ENCODE results near the gene BABAM2. TPM values are rescaled to one million over a fixed set of nuclear protein-coding genes. Genes with fewer than 3 reads are reported as not detected.

Gene BABAM2
- total and polyA plus RNA-seq, 2 of the 4 experiments (the other 2 are of a cell fraction): 20.9 to 23.1 TPM

GRCh38 chr2:27847333-27847732, 43.2 kb upstream of the BABAM2 start:
- Histone ChIP-seq H3K56ac (ENCODE audit: extremely low read depth, insufficient read depth, low read length) (no peak overlapping the region), H4K91ac (ENCODE audit: insufficient read depth, low read depth, low read length) (no peak overlapping the region), H3K9ac (ENCODE audit: low read depth, low read length) (no peak overlapping the region), H3K27ac (ENCODE audit: insufficient read depth, low read length) (no peak overlapping the region), H4K20me1 (ENCODE audit: insufficient read depth, low read length) (no peaks in the 10 kb centered on the region), H3K18ac (ENCODE audit: low read depth, low read length) (peak overlapping the region; percentile 47; the same call in 1 of the 2 replicates), H2BK5ac (ENCODE audit: low read depth, low read length, poor library complexity, severe bottlenecking) (no peak overlapping the region), H4K5ac (ENCODE audit: low read depth, low read length) (no peak overlapping the region), H3K9me3 (ENCODE audit: control insufficient read depth, insufficient read depth, low read length) (no peaks in the 10 kb centered on the region), H2AFZ (replicated peaks; ENCODE audit: low read length, poor library complexity) (no peak overlapping the region), H3K36me3 (ENCODE audit: control insufficient read depth, insufficient read depth, low read length) (no peaks in the 10 kb centered on the region), H2AK5ac (ENCODE audit: low read depth, low read length) (no peak overlapping the region), H2BK20ac (ENCODE audit: low read depth, low read length) (no peak overlapping the region), H3K79me1 (ENCODE audit: low read depth in 1 of 2, low read length in 2 of 2) (no peaks in the 10 kb centered on the region), H2AK9ac (replicated peaks; ENCODE audit: low read depth, low read length, poor library complexity) (no peak overlapping the region), H2BK15ac (ENCODE audit: low read depth, low read length) (0 out of 3 replicates have a peak overlapping the region, but pooled peaks have one; percentile 35), H3K27me3 (ENCODE audit: control insufficient read depth, insufficient read depth, low read length) (no peaks in the 10 kb centered on the region), H2BK120ac (ENCODE audit: low read depth, low read length) (no peak overlapping the region), H3K4ac (ENCODE audit: low read depth, low read length) (no peak overlapping the region), H3K23ac (ENCODE audit: low read depth, low read length) (no peak overlapping the region), H3K4me1 (ENCODE audit: control insufficient read depth, insufficient read depth, low read length) (peaks cover 6% of the 10 kb centered on the region; the same call in 1 of the 2 replicates), H3K4me2 (ENCODE audit: low read depth, low read length) (peak overlapping the region; percentile 42; the same call in 1 of the 2 replicates), H3K9me1 (ENCODE audit: insufficient read depth, low read length) (no peaks in the 10 kb centered on the region; the same call in 1 of the 2 replicates), H3K4me3 (ENCODE audit: insufficient read depth, low read depth, low read length) (no peak overlapping the region), H4K8ac (ENCODE audit: low read depth in 2 of 2, low read length in 2 of 2) (0 out of 4 replicates have a peak overlapping the region, but pooled peaks of 1 of the 2 experiments have one; percentile 49), H3K14ac (replicated peaks; ENCODE audit: low read depth, low read length) (no peak overlapping the region)
- WGBS, 2 experiments (ENCODE audit: extremely low coverage in 2 of 2, insufficient read length in 1 of 2): no CpG with 5 or more reads among the region's 2 CpGs
- TF ChIP-seq BHLHE40 (IDR thresholded peaks at IDR 0.05; ENCODE audit: low read depth, low read length): no peak
- no peak for TF ChIP-seq SMC3 (IDR thresholded peaks at IDR 0.05; ENCODE audit: low read depth, low read length)
- no peak for TF ChIP-seq MAFK (IDR thresholded peaks at IDR 0.05; ENCODE audit: low read depth, low read length)
- TF ChIP-seq RAD21 (IDR thresholded peaks at IDR 0.05; ENCODE audit: low read length): no peak
- no peak for TF ChIP-seq RFX5 (IDR thresholded peaks at IDR 0.05; ENCODE audit: low read depth, low read length)
- no peak for TF ChIP-seq MXI1 (IDR thresholded peaks at IDR 0.05; ENCODE audit: borderline replicate concordance, low read depth, low read length)
- no peak for TF ChIP-seq RCOR1 (IDR thresholded peaks at IDR 0.05; ENCODE audit: insufficient replicate concordance, low read length)
- TF ChIP-seq CHD1 (IDR thresholded peaks at IDR 0.05; ENCODE audit: low read depth, low read length): no peak
- no peak for TF ChIP-seq CEBPB (IDR thresholded peaks at IDR 0.05; ENCODE audit: low read depth, low read length)
- ATAC-seq (ENCODE audit: low read depth): peak; percentile 75
- DNase-seq: peak; percentile 58
- in situ Hi-C loops (cut with MboI; ENCODE audit: low sequenced_read_pairs) (no loop called here), dilution Hi-C loops (cut with HindIII; ENCODE audit: low sequenced_read_pairs, unreplicated experiment) (no loop called here), intact Hi-C loops (cut with micrococcal nuclease) (no loop called here)
- ChIA-PET CTCF (interaction anchor here (0.6 to 1.3 kb wide), 3 partner anchors 8 to 495 kb away, joined by 3 to 5 read pairs (median 5); no protein-coding TSS in a partner anchor), POLR2A (ENCODE audit: unreplicated experiment) (no interaction called here)
- no TSS peak for BruUV-seq (replicated peaks)
